ENCODE data around the gene TNK1.

DNA sequence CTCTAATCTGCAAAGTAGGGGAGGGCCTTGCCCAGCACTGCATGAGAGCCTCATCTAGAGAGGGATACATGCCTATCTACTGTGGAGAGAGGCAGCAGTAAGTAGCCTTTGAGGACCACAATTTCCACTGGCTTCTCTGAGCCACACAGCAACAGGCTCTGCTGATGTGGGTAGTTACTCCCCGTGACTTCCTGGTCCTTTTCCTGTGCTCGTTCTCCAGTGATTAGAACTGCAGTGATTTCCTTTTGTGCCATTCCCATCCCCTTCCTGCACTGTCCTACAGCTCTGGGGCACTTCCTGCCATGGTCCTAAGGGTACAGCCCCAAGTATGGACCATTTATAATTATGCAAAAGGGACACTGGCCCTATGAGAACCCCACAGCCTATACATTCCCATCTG is 10.4 kb downstream of the TNK1 start:
- TF ChIP-seq CTCF (IDR thresholded peaks at IDR 0.05; ENCODE audit: insufficient read depth, low read length, poor library complexity, severe bottlenecking), result no peak
- TF ChIP-seq EZH2phosphoT487 (conservative IDR thresholded peaks at IDR 0.05; ENCODE audit: low read length), result no peak

Data from SU-DHL-6 (cell line).